D341Med (cell line): ENCODE measurements around the gene CPPED1.

Experiments used
- DNase-seq: peaks from one replicate; pipeline ENCODE4 v3.0.0; 2012; ENCODE audit warnings: low spot score

Gene CPPED1

GRCh38 chr16:12681653-12682052, 122.0 kb downstream of the CPPED1 start:
- DNase-seq = no peak

GRCh38 chr16:12680531-12680930, 123.2 kb downstream of the CPPED1 start:
- no peak for DNase-seq

- DNase-seq = no peak
These were observed 123.9 kb downstream of the CPPED1 start for GRCh38 chr16:12679660-12680272.

GRCh38 chr16:12678983-12679382, 124.7 kb downstream of the CPPED1 start:
- DNase-seq = no peak

- DNase-seq = no peak
These were observed 126.2 kb downstream of the CPPED1 start for GRCh38 chr16:12677502-12677901.

- no peak for DNase-seq
These were observed 127.8 kb downstream of the CPPED1 start for GRCh38 chr16:12675852-12676251.

GRCh38 chr16:12675046-12675445, 128.6 kb downstream of the CPPED1 start:
- no peak for DNase-seq

GRCh38 chr16:12674524-12674923, 129.2 kb downstream of the CPPED1 start:
- DNase-seq = no peak

- no peak for DNase-seq
These were observed 129.6 kb downstream of the CPPED1 start for GRCh38 chr16:12674071-12674470.

- DNase-seq = no peak
These were observed 130.2 kb downstream of the CPPED1 start for GRCh38 chr16:12673466-12673865.

GRCh38 chr16:12672986-12673385, 130.7 kb downstream of the CPPED1 start:
- DNase-seq = no peak

GRCh38 chr16:12669908-12670307, 133.8 kb downstream of the CPPED1 start:
- no peak for DNase-seq

GRCh38 chr16:12667909-12668308, 135.8 kb downstream of the CPPED1 start:
- no peak for DNase-seq

GRCh38 chr16:12664164-12664733, 139.4 kb downstream of the CPPED1 start:
- DNase-seq = no peak

GRCh38 chr16:12661656-12662172, 142.0 kb downstream of the CPPED1 start:
- no peak for DNase-seq

- no peak for DNase-seq
These were observed 143.8 kb downstream of the CPPED1 start for GRCh38 chr16:12659871-12660270.

- no peak for DNase-seq
These were observed 145.2 kb downstream of the CPPED1 start for GRCh38 chr16:12658506-12658905.

GRCh38 chr16:12655537-12655936, 148.2 kb downstream of the CPPED1 start:
- DNase-seq = no peak

GRCh38 chr16:12653820-12654392, 149.8 kb downstream of the CPPED1 start:
- DNase-seq = no peak

- DNase-seq = no peak
These were observed 150.8 kb downstream of the CPPED1 start for GRCh38 chr16:12652924-12653323.

GRCh38 chr16:12651765-12652512, 151.7 kb downstream of the CPPED1 start:
- DNase-seq = no peak

GRCh38 chr16:12649356-12649755, 154.3 kb downstream of the CPPED1 start:
- DNase-seq = no peak
